Uterus (tissue), 4 donors: Measurements from ENCODE around the gene BEX2. TPM values are rescaled to one million over a fixed set of nuclear protein-coding genes. Genes with fewer than 3 reads are reported as not detected.
A peak's percentile ranks its signal among the peaks of the same experiment; 100 is the strongest.
"Not testable (repeated sequence)": the region's sequence is repeated elsewhere in the genome, so short reads cannot be mapped to it uniquely, and the experiment has no call there.

Experiments used
- DNase-seq, 2 donors: peaks; one replicate each; pipeline ENCODE4 v3.0.0-alpha.2; 2019 to 2020
- H3K27ac ChIP-seq, 2 donors: fragments of 200-600 bp; sonication (generic); 1 replicate in 1 of 2; 2 replicates in 1 of 2; pipeline ENCODE4 v1.5.1; 2016 to 2018
- H3K27me3 ChIP-seq, 2 donors: fragments of 200-600 bp; sonication (generic); one replicate each; pipeline ENCODE4 v1.5.1; 2018 to 2019; ENCODE audit warnings: control low read depth in 1 of 2
- H3K36me3 ChIP-seq, 2 donors: fragments of 200-600 bp; sonication (generic); one replicate each; pipeline ENCODE4 v1.5.1; 2019; ENCODE audit warnings: control low read depth in 1 of 2
- H3K4me1 ChIP-seq, 2 donors: fragments of 200-600 bp; sonication (generic); one replicate each; pipeline ENCODE4 v1.5.1; 2018 to 2019; ENCODE audit warnings: control low read depth in 1 of 2
- H3K4me3 ChIP-seq, 2 donors: fragments of 200-600 bp; sonication (generic); 1 replicate in 1 of 2; 2 replicates in 1 of 2; pipeline ENCODE4 v1.5.1; 2018 to 2019; ENCODE audit warnings: mild to moderate bottlenecking in 1 of 2
- H3K9me3 ChIP-seq, 2 donors: fragments of 200-600 bp; sonication (generic); one replicate each; pipeline ENCODE4 v1.5.1; 2019; ENCODE audit warnings: control low read depth in 1 of 2
- CTCF ChIP-seq, 4 experiments: fragments of 200-600 bp in 2 of 4; fragments of 450-650 bp in 2 of 4; sonication (generic) in 2 of 4; IDR thresholded peaks; one replicate each; pipeline ENCODE4 v1.5.1; 2016 to 2019; ENCODE audit warnings: antibody characterized with exemption in 4 of 4, mild to moderate bottlenecking in 2 of 4, moderate library complexity in 1 of 4
- POLR2A ChIP-seq, 2 donors: fragments of 450-650 bp; IDR thresholded peaks; one replicate each; pipeline ENCODE4 v1.6.1; 2016; ENCODE audit warnings: antibody characterized with exemption in 2 of 2, mild to moderate bottlenecking in 1 of 2, moderate library complexity in 1 of 2
- intact Hi-C: fragments of 100-400 bp; cut with DNase I; formaldehyde crosslinking; loops from one replicate; pipeline ENCODE4 v1.15.1; 2023; ENCODE audit warnings: low total_unique reads
- total RNA-seq, 4 donors: library from RNA; depleted of rRNA in 3 of 4; stranded (reverse); fragments of >200 nt in 3 of 4; gene quantifications; one replicate each; pipeline versions ENCODE4 v1.1.0 to v1.2.4, GENCODE V29; 2014 to 2023
- donor health status: DM: yes; HTN: yes; CAD: no.

Gene BEX2
- total RNA-seq: 10 to 100 TPM in 2 of 4 donors, 1 to 10 TPM in 1, not detected in 1; 1.5 to 35.6 (median 15.5) TPM

GRCh38 chrX:103310555-103311398, at the start of gene BEX2:
TSS of gene BEX2 (minus strand) at chrX:103310990. CDS start at chrX:103309976, 1,014 bp downstream.
- intact Hi-C loops: no loop called here
- Histone ChIP-seq H3K27me3 (peaks cover 0 to 3% of the 10 kb centered on the region in 2 donors), H3K27ac (peak within 1 kb of the TSS; percentile 25 to 64), H3K4me1 (no peaks in the 10 kb centered on the region), H3K9me3 (no peaks in the 10 kb centered on the region), H3K4me3 (peak within 1 kb of the TSS; percentile 24 to 42), H3K36me3 (no peaks in the 10 kb centered on the region)
- no peak for TF ChIP-seq CTCF (IDR thresholded peaks at IDR 0.05)
- TF ChIP-seq POLR2A (IDR thresholded peaks at IDR 0.05): peak; percentile 36 to 86
- DNase-seq: peak; percentile 74 to 80

- no peak for DNase-seq
- intact Hi-C loops: no loop called here
- no peaks in the 10 kb centered on the region for H3K36me3 ChIP-seq
Observed at GRCh38 chrX:103360092-103360491, 49.3 kb upstream of the BEX2 start.

GRCh38 chrX:103359605-103360004, 48.8 kb upstream of the BEX2 start:
- H3K4me1 ChIP-seq, intact Hi-C loops, H3K27me3 ChIP-seq, H3K36me3 ChIP-seq, DNase-seq, H3K9me3 ChIP-seq, H3K4me3 ChIP-seq, H3K27ac ChIP-seq: not testable (repeated sequence)

More at GRCh38 chrX:103360092-103360491, 49.3 kb upstream of the BEX2 start:
- TF ChIP-seq CTCF (IDR thresholded peaks at IDR 0.05) (no peak), POLR2A (IDR thresholded peaks at IDR 0.05) (no peak)
- Histone ChIP-seq H3K27ac (no peak overlapping the region), H3K27me3 (peaks cover 0 to 3% of the 10 kb centered on the region in 2 donors), H3K9me3 (no peaks in the 10 kb centered on the region), H3K4me1 (no peaks in the 10 kb centered on the region), H3K4me3 (no peak overlapping the region)

- DNase-seq: no peak
- H3K27ac ChIP-seq: peak overlapping the region; percentile 94 to 99
- H3K4me1 ChIP-seq: no peaks in the 10 kb centered on the region
- H3K27me3 ChIP-seq: no peaks in the 10 kb centered on the region
- TF ChIP-seq CTCF (IDR thresholded peaks at IDR 0.05) (no peak), POLR2A (IDR thresholded peaks at IDR 0.05) (no peak)
- H3K36me3 ChIP-seq: no peaks in the 10 kb centered on the region
- H3K4me3 ChIP-seq: peak overlapping the region in 1 of 2 donors; percentile 55
- H3K9me3 ChIP-seq: no peaks in the 10 kb centered on the region
- intact Hi-C loops: no loop called here
Observed at GRCh38 chrX:103357871-103358270, 47.1 kb upstream of the BEX2 start.

- H3K27ac ChIP-seq: peak overlapping the region; percentile 94 to 99
- H3K4me3 ChIP-seq: peak overlapping the region; percentile 55 to 70
- TF ChIP-seq POLR2A (IDR thresholded peaks at IDR 0.05): no peak
- no peak for TF ChIP-seq CTCF (IDR thresholded peaks at IDR 0.05)
- no peaks in the 10 kb centered on the region for H3K36me3 ChIP-seq
- no peaks in the 10 kb centered on the region for H3K4me1 ChIP-seq
- H3K9me3 ChIP-seq: no peaks in the 10 kb centered on the region
- no peaks in the 10 kb centered on the region for H3K27me3 ChIP-seq
- peak; percentile 33 to 42 for DNase-seq
- intact Hi-C loops: no loop called here
Observed at GRCh38 chrX:103356858-103357257, 46.1 kb upstream of the BEX2 start.
